T-helper 1 cell treated with Interleukin-12 subunit alpha and Interleukin-12 subunit beta and Interleukin-4 antibody, amounts not matched to agents 30 ng/mL and 1 ng/mL, for 36 hours (primary cell): ENCODE results near the gene XXYLT1. TPM values are rescaled to one million over a fixed set of nuclear protein-coding genes. Genes with fewer than 3 reads are reported as not detected.

Source experiments
- intact Hi-C: fragments of 100-400 bp; cut with micrococcal nuclease; formaldehyde crosslinking; loops from one replicate; pipeline ENCODE4 v1.15.1; 2024
- total RNA-seq: library from RNA; stranded (reverse); gene quantifications from 2 replicates; pipeline ENCODE4 v1.2.3, GENCODE V29; 2022

The XXYLT1 gene
- total RNA-seq, 1 donor from 2014 or later, result 9.7 TPM

DNA sequence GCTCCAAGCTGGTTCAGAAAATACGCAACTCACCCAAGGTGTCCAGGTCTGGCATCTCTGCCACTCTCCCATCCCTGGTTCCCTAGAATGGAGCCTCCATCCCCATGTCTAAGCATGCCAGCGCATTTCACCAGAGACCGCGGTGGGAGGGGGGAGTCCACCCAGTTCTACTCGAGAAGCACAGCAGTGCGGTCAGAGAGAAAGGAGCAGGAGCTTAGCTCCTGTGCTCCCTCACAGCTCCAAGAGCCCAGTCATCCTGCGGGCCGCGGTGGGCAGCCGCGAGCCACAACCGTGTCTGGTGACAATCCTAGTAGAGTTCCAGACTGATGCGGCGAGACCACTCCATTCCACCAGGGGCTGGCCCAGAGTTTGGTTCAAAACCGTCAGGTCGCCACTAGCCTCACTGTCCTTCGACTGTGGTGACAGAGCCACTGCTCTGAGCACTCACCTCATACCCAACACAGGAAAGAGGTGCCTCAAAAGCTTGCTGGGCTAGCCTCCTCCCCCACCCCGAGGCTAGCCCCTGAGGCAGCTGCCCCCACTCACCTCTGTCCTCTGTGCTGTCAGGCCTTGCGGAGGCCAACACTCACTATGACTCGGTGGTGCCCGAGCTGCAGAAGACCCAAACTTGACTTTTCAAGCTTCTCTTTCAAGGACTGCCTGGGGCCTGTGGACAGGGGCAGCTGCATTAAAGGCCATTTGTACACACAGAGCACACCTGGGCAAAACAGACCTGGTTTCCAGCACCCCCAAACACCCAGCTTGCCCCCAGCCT lies 185.4 kb downstream of the XXYLT1 start:
- intact Hi-C loops, result no loop called here

DNA sequence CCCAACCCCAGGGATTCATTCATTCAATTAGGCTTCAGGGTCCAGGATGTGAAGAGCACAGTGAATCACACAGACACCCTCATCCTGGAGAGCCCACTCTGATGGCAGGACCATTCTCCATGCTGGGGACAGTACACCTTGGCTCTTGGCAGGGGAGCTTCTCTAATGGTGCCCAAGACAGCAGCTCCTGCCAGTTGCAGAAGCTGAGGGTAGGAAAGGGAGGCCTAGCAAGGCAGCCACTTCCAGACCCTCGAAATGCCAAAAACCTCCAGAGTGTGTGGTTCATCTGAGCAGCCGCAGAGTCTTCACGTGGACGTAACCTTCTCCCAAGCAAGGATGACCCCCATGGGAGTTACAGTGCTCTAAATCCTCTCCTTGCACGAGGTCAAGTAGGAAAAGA lies 186.2 kb downstream of the XXYLT1 start:
- intact Hi-C loops, result no loop called here

DNA sequence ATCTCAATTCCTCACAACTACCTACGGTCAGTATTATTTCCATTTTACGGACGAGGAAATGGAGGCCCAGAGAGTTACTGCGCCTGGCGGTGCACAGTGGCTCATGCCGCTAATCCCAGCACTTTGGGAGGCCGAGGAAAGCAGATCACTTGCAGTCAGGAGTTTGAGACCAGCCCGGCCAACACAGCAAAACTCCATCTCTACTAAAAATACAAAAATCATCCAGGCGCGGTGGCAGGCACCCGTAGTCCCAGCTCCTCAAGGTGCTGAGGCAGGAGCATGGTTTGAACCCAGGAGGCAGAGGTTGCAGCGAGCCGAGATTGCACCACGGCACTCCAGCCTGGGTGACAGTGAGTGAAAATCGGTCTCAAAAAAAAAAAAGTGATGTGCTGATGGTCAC lies 187.3 kb downstream of the XXYLT1 start:
- intact Hi-C loops, result no loop called here

DNA sequence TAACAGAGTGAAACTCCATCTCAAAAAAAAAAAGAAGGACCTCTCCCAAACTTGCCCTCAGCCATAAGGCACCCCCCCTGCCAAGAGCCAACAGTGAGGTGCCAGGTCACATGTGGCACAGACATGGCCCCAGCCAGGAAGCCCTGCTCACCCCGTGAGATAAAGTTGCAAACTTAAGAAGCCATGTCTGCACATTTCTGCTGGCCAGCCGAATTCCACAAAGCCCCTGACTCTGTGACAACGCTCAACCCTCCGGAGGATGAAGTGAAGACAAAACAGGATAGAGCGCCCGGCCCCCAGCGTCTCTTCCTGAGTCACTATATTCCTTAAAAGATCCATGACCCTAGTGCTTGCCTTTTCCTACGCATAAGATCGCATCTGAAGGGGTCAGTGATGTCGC lies 188.1 kb downstream of the XXYLT1 start:
- intact Hi-C loops, result no loop called here

DNA sequence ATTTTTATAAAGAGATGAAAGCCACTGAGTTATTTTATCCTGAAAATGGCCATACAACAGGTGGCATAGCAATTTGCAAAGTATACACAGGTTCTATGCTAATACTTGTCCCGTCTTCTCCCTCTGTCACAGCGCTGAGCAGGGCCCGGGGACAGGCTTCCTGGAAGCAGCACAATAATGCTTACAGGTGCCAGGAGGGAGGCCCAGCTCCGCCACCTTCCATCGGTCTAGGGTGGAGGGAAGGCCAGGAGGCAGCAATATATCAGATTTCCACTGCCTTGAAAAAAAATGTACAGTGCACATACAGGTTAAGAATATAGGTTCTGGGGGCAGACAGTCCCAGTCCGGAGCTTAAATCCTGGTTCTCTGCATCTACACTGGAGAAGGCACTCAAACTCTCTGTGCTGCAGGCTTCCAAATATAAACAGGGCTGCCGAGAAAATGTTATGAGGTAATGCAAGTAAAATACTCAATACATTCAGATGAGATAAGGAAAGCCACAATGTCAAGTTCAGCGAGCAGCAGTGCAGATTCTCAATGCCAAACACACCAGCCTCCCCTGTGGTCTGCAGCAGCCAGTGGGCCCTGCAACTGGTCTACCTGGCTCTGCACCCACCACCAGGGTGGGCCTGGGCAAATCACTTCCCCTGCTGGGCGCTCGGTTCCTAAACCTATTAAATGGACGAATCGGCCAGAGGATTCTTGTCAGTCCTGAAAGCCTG lies 189.6 kb downstream of the XXYLT1 start:
- intact Hi-C loops, result no loop called here

DNA sequence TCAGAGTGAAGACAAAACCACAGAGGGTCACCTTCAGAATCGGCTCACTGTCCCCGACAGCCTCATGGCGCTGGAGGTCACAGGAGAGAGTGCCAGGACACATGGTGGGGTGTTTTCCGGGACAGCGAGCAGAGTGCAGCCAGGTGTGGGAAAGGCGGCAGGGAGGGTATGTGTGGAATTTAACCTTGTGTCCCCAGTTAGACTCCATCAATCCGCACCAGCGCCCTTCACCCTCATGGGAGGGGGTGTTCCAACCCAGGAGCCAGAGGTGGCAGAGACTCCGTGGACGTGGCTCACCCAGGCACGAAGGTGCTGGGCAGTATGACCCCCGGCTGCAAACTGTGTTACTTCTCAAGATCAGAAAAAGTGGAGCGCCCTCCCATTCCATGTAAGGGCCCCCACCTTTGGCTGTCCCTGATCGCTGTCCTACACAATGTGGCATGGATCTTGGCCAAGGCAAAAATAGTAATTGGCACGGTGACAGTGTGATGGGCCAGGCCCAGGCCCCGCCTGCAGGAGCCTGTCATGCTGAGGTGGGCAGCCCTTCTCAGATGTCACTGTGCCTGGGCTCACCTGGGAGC lies 190.3 kb downstream of the XXYLT1 start:
- intact Hi-C loops, result no loop called here

DNA sequence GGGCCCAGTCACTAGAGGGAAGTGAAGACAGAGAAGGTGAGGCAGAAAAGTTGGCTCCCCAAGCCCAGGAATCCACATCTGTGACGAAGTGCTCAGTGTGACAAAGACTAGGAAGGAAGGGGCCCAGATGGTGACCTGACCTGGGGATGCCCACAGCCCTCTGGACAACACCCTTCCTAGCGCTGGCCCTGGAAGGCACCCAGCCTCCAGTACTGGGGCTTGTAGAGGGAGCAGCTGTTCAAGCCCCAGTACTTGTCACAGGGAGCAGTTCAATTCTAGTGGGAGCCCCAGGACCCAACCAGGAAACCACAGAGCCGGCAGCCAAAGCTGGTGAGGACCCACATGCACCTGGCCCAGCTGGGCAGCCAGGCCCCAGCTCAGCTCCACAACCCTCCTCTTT lies 190.8 kb downstream of the XXYLT1 start:
- intact Hi-C loops, result no loop called here

DNA sequence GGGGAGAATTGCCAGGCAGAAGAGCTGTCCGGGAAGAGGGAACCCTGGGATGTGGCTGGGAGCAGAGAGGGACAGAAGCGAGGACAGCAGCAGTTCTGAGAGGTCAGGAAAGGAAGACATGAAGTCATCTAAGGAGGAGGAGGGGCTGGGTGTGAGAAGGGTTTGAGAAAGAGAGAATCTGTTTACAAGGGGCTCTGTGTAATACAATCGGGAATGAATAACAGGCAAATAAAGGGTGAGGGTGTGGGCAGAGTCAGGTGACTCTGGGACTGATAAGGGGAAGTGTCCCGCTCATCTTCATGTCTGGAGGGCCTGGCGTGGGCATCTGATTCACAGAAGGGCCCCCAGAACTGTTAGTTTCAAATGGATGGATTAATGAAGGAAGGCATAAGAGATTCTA lies 191.3 kb downstream of the XXYLT1 start:
- intact Hi-C loops, result no loop called here

DNA sequence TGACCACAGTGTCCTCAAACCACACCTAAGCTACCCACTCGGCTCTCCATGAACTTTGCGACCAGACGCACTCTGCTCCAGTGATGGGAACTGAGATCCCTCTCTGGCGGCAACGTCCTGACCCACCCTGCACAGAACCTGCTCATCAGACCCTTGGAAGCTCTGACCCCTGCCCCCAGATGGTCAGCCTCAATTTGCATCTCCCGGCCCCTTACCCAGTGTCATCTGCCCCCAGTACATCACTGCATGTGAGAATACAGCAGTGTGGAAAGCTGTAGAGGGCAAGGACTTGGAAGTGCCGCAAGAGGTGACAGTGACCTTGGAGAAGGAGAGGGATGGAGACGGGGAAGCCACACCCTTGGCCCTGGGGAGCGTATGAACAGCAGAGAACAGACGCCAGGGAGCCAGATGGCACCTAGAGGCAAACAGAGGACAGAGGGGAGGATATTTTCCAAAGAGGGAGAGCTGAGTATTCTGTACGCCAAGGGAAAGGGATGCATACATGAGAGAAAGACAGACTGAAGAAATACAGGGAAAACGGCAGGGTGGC lies 192.0 kb downstream of the XXYLT1 start:
- intact Hi-C loops, result no loop called here

DNA sequence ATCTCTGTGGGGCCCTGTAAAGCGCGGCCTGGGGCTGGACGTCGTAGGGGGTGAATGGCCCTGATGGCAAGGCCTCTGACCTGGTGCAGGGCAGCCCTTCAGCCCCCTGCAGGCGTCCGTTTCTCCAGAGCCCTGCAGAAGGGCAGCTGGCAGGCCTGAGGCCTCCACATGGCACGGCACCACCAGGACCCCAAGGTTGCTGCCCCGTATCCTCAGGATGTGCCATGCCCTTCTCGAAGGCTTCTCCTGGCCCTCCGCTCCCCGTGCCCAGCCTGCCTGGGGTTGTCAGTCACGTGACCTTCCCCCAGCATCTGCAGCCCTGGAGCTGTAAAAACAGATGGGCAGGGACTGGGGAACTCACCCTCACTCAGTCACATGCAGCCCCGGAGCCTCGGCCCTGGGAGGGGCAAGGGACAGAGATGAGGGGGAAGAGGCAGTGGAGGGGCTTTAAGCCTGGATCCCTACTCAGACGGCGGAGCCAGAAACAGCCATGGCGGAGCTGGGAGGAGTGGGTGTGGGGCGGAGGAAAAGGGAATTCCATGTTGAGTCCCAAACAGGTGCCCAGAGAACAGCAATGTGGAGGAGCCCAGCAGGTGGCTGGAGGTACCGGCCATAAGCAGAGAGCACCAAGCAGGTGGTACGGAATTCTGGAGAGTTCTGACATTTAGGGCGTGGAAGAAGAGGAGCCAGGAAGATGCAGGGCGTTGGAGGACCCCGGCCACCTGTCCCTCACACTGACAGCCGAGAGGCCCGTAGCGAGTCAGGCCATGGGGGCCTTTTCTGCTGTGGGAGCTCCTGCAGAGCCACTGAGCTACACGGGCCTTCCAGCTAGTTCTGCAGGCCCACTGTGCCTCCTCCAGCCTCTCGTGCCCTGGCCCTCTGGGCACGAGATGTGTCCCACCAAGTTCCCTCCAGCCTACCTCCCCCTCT lies 193.1 kb downstream of the XXYLT1 start:
- intact Hi-C loops, result no loop called here

DNA sequence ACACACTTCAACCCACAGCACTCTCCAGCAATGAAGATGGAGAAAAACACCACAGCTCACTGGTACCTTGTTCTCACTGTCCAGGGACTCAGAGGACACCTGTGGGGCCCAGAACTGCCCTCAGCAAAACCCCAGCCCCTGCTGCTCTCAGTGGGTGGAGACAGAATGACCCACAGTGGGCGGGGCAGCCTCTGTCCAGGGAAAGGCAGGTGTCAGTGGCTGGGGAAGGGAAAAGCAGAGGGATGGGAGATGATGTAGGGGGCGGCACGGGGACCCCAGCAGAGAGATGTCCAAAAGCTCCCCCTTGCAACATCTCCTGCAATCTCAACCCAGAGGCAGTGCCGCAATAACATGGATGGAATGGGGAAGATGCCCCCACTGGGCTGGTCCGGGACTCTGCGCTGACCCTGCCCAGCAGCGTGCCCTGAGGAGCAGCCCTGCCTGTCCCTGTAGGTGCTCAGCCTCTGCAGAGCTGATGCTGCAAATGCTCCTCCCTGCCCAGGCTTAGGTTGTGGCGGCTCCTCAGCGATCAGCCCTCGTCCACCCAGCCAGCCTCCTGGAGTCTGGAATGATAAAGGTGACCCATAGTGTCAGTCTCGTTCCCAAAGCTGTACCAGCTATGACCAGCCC lies 193.9 kb downstream of the XXYLT1 start:
- intact Hi-C loops, result no loop called here

DNA sequence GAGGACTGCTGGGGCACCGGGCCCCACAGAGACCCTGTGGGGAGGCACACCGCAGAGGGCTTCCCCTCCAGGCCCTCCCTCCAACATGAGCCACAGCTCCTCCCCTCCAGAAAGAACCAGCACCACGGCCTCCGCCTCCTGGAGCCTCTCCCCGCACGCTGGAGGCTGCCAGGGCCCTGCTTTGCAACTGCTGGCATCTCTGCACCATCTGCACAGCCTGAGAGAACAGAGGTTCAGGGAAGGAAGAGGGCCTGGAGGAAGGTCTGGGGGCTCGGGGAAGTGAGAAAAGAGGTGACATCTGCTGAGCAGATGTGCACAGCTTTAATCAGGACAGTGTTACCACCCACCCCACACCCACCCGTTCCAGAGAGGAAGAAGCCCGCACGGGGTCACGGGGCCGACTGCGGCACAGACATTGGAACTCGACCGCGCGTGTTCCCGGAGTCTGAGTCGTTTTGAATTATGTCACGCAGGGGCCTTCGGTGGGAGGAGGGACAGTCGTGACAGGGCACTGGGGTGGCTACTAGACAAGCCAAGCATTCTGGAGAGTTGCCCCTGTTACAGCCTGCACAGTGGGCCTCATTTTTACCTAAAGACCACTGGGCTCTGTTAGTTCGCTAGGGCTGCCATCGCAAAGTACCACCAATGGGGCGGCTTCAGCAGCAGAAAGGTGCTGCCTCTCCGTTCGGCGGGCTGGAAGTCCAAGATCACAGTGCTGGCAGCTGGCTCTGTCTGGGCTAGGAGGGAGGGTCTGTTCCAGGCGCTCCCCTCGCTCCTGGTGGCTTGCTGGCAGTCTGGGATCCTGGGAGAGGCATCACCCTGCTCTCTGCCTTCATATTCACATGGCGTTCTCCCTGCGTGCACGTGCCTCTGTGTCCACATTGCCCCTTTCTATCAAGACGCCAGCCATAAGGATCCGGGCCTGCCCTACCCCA lies 194.8 kb downstream of the XXYLT1 start:
- intact Hi-C loops, result no loop called here

DNA sequence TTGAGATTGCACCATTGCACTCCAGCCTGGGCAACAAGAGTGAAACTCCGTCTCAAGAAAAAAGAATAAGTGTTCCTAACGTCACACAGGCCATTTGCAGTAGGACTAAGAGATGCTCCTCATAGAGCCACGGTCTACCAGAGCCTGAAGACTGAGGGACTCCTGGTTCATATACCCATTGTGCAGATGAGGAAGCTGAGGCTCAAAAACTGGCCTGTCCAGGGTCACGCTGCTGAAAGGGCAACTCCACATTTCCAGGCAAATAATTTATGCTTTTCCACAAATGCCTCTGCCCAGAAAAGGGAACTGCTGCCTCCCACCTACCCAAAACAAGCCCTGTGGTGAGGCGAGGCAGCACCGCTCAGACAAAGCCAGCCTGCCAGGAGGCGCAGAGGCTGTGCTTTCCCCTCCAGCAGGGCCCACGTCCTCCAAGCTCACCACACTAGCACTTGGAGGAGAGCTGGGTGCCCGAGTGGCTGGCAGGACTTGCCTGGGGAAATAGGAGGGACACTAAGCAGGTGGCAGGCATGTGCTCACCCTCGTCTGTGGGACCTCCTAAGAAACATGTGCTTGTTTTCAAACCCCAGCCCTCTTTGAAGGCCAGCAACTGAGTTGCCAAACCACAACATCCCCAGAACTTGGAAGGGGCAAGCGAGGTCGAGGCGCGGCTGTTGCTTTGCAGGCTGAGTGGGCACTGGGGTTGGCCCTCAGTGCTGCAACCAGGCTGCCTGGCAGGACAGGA lies 195.6 kb downstream of the XXYLT1 start:
- intact Hi-C loops, result no loop called here

DNA sequence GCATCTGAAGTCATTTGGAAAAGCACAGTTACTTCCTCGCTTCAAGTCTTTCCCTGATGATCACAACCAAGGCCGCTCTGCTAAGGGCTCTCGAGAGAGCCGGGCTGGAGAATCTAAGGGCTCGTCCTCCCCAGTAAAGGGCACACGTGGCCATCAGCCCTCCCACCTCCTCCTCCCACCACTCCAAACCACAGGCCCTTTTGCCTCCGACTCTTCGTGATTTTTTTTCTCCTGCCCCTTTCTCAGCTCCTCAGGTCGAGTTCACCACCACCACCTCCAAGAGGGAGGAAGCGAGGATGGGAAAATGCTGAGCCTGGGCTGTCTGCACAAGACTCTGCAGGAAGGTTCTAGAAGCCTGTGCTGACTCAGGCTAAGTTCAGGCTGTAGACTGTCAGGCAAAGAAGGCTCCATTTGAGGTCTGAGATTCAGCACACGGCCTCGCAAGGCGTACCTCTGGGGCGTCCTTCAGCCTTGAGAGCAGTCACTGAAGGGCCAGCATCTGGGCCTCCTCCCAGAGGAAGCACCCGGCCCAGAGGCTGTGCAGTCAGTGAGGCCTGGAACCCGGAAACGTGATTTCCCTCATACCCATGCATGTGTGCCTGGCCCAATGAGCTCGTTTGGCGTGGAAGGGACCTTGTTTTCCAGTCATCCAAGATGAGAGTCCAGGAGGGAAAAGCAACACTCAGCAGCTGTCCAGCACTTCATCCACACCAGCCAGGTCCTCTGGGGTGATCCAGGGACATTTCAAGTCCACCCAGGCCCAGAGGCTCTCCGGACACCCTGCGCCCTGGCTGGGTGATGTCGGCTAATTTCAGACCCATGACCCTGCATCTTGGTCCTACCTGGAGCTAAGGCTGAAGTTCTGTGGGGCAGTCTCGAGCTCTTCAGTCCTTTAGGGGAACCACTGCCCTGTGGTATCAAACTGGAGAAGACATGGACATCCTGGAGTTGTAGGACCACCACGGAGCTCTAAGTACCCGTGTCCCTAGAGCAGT lies 196.8 kb downstream of the XXYLT1 start:
- intact Hi-C loops, result no loop called here

DNA sequence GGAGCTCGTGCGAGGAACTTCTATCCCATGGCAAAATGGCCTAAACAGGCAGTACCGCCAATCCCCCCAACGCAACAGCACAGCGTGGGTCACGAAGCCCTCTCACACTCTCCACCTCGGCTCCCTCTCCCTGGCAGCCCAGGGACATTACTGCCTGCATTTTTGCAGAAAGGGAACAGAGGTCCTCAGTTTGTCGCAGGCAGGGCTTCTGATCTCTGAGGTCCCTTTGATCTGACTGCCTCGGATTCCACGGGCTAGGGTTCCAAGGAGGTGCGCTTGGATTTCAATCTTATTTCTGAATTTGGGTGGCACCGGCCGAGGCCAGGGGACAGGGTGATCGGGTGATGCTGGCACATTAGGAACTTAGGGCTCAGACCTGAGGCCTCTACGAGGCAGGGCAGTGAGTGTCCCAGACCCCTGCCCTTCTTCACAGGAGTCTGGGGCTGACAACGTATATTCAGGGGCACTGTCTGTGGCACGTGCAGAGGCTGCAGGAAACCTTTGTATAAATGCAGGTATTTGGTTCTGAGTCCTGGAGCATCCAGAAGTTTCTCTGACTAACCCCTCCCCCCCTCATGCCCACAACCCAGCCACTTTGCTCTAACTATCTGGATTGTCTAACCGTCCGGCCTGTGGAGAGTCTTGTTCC lies 197.9 kb downstream of the XXYLT1 start:
- intact Hi-C loops, result no loop called here

DNA sequence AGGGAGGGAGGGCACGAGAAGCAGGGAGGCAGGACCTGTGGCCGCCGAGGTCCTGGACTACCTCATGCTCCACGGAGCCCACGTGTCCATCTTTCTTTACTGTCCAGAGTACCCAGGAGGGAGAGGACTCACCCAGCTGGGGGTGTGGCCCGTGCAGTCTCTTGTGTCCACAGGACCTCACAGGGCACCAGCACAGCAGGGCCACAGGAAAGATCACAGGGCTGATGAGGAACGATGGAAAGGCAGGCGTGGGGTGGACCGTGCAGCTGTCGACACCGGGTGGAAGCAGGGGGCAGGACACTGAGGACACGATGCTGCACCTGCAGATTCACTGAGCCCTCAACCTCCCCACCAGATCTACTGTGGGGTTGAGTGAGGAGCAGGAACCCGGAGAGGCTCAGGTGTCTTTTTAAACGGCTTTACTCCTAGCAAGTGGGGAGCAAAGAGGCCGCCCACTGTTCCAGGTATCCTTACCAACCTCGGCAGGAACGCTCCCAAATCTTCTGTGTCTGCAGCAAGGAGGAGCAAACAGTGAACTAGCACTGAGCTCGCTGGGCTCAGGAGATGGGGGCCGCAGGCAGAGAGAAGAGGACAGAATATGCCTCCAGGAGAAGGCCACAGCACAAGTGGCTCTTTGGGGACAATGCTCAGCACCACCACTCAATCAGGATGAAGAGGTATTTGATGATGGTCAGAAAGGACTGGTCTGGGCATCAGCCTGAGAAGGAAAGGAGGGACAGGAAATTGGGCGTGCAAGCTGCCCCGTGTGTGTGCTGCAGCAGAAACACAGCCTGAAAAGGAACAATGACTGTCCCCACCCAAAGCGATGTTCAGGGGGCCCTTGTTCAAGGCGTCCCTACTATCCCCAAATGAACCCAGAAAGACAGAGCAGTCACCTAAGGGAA lies 198.8 kb downstream of the XXYLT1 start:
- intact Hi-C loops, result no loop called here
